Middle frontal gyrus (tissue), 1 donor: ENCODE data around the gene GALNT13.

ENCODE experiments used
- DNase-seq: peaks from one replicate; pipeline ENCODE4 v3.0.0-alpha.2; 2015; ENCODE audit warnings: low spot score; ENCODE audit errors: extremely low spot score

The GALNT13 gene

GRCh38 chr2:154306266-154306970 is 434.7 kb downstream of the GALNT13 start:
- DNase-seq, result no peak

GRCh38 chr2:154307007-154307406 is 435.3 kb downstream of the GALNT13 start:
- DNase-seq, result no peak

- DNase-seq, result no peak
These were observed 452.9 kb downstream of the GALNT13 start for GRCh38 chr2:154324601-154325000.

- no peak for DNase-seq
These were observed 457.8 kb downstream of the GALNT13 start for GRCh38 chr2:154329510-154329909.

- DNase-seq, result no peak
These were observed 460.1 kb downstream of the GALNT13 start for GRCh38 chr2:154331784-154332183.

GRCh38 chr2:154336201-154336600 is 464.5 kb downstream of the GALNT13 start:
- no peak for DNase-seq

- DNase-seq, result no peak
These were observed 466.7 kb downstream of the GALNT13 start for GRCh38 chr2:154338352-154338967.

- DNase-seq, result no peak
These were observed 471.6 kb downstream of the GALNT13 start for GRCh38 chr2:154343282-154343681.

GRCh38 chr2:154350911-154351310 is 479.2 kb downstream of the GALNT13 start:
- no peak for DNase-seq

- no peak for DNase-seq
These were observed 489.6 kb downstream of the GALNT13 start for GRCh38 chr2:154361276-154361675.

GRCh38 chr2:154368153-154368552 is 496.4 kb downstream of the GALNT13 start:
- DNase-seq, result no peak

GRCh38 chr2:154370873-154371272 is 499.2 kb downstream of the GALNT13 start:
- no peak for DNase-seq

GRCh38 chr2:154374416-154374815 is 502.7 kb downstream of the GALNT13 start:
- DNase-seq, result no peak

- peak; percentile 71 for DNase-seq
These were observed 503.8 kb downstream of the GALNT13 start for GRCh38 chr2:154375579-154375931.

- no peak for DNase-seq
These were observed 510.4 kb downstream of the GALNT13 start for GRCh38 chr2:154381931-154382794.

GRCh38 chr2:154386186-154386585 is 514.5 kb downstream of the GALNT13 start:
- no peak for DNase-seq

- no peak for DNase-seq
These were observed 519.3 kb downstream of the GALNT13 start for GRCh38 chr2:154391051-154391450.

GRCh38 chr2:154392256-154392655 is 520.5 kb downstream of the GALNT13 start:
- DNase-seq, result no peak

- no peak for DNase-seq
These were observed 522.9 kb downstream of the GALNT13 start for GRCh38 chr2:154394600-154394999.

- no peak for DNase-seq
These were observed 529.0 kb downstream of the GALNT13 start for GRCh38 chr2:154400563-154401290.

- peak; percentile 40 for DNase-seq
These were observed 530.5 kb downstream of the GALNT13 start for GRCh38 chr2:154402213-154402612.
